Trophoblast cell (in vitro differentiated cells and primary cell): ENCODE results near the gene SLC35A3.
A peak's percentile ranks its signal among the peaks of the same experiment; 100 is the strongest.

Source experiments
- DNase-seq, 2 donors: peaks; one replicate each; pipeline ENCODE4 v3.0.0-alpha.2; 2016
- H2AFZ ChIP-seq: 2 replicates; pipeline ENCODE4 v1.6.1; 2013; ENCODE audit warnings: low read length, moderate library complexity, mild to moderate bottlenecking; ENCODE audit not compliant: insufficient read depth, poor library complexity
- H2AK5ac ChIP-seq: 2 replicates; pipeline ENCODE4 v1.6.1; 2013; ENCODE audit warnings: mild to moderate bottlenecking, low read length
- H2BK120ac ChIP-seq: 2 replicates; pipeline ENCODE4 v1.6.1; 2013; ENCODE audit warnings: low read length, mild to moderate bottlenecking, moderate library complexity; ENCODE audit not compliant: insufficient read depth, poor library complexity
- H2BK12ac ChIP-seq: 2 replicates; pipeline ENCODE4 v1.6.1; 2013; ENCODE audit warnings: mild to moderate bottlenecking, low read length, moderate library complexity
- H2BK5ac ChIP-seq: 2 replicates; pipeline ENCODE4 v1.6.1; 2013; ENCODE audit warnings: low read length, low read depth, moderate library complexity, mild to moderate bottlenecking; ENCODE audit not compliant: poor library complexity
- H3K14ac ChIP-seq: 2 replicates; pipeline ENCODE4 v1.6.1; 2013; ENCODE audit warnings: mild to moderate bottlenecking, low read length
- H3K18ac ChIP-seq: 2 replicates; pipeline ENCODE4 v1.6.1; 2013; ENCODE audit warnings: mild to moderate bottlenecking, low read length
- H3K23ac ChIP-seq: 2 replicates; pipeline ENCODE4 v1.6.1; 2013; ENCODE audit warnings: low read length
- H3K27ac ChIP-seq: 2 replicates; pipeline ENCODE4 v1.5.1; 2013; ENCODE audit warnings: low read depth, mild to moderate bottlenecking, inconsistent platforms, low read length, moderate library complexity
- H3K27me3 ChIP-seq: 2 replicates; pipeline ENCODE4 v1.6.1; 2013; ENCODE audit warnings: inconsistent platforms, mild to moderate bottlenecking, low read length, moderate library complexity; ENCODE audit not compliant: insufficient read depth
- H3K36me3 ChIP-seq, 2 experiments: 1 replicate in 1 of 2; 2 replicates in 1 of 2; pipeline ENCODE4 v1.6.1; 2013; ENCODE audit warnings: low read length in 2 of 2, mild to moderate bottlenecking in 2 of 2, moderate library complexity in 1 of 2; ENCODE audit not compliant: insufficient read depth in 2 of 2, control insufficient read depth in 1 of 2
- H3K4ac ChIP-seq: 2 replicates; pipeline ENCODE4 v1.6.1; 2013; ENCODE audit warnings: low read depth, mild to moderate bottlenecking, low read length, moderate library complexity
- H3K4me1 ChIP-seq, 2 experiments: 1 replicate in 1 of 2; 2 replicates in 1 of 2; pipeline ENCODE4 v1.6.1; 2013; ENCODE audit warnings: low read length in 2 of 2, mild to moderate bottlenecking in 2 of 2, moderate library complexity in 1 of 2; ENCODE audit not compliant: insufficient read depth in 2 of 2, control insufficient read depth in 1 of 2
- H3K4me2 ChIP-seq: 2 replicates; pipeline ENCODE4 v1.6.1; 2013; ENCODE audit warnings: inconsistent platforms, mild to moderate bottlenecking, low read length, moderate library complexity
- H3K4me3 ChIP-seq: 2 replicates; pipeline ENCODE4 v1.5.1; 2013; ENCODE audit warnings: mild to moderate bottlenecking, low read depth, low read length, inconsistent platforms
- H3K79me1 ChIP-seq: one replicate; pipeline ENCODE4 v1.6.1; 2013; ENCODE audit warnings: low read length
- H3K79me2 ChIP-seq: 2 replicates; pipeline ENCODE4 v1.6.1; 2013; ENCODE audit warnings: low read length, mild to moderate bottlenecking; ENCODE audit not compliant: control insufficient read depth, insufficient read depth, poor library complexity
- H3K9ac ChIP-seq: 2 replicates; pipeline ENCODE4 v1.6.1; 2013; ENCODE audit warnings: mild to moderate bottlenecking, low read length
- H3K9me3 ChIP-seq: 2 replicates; pipeline ENCODE4 v1.6.1; 2013; ENCODE audit warnings: low read depth, mild to moderate bottlenecking, control low read depth, inconsistent platforms, low read length; ENCODE audit not compliant: insufficient read depth
- H4K12ac ChIP-seq: 2 replicates; pipeline ENCODE4 v1.6.1; 2013; ENCODE audit warnings: low read depth, mild to moderate bottlenecking, low read length, moderate library complexity
- H4K8ac ChIP-seq: 2 replicates; pipeline ENCODE4 v1.6.1; 2013; ENCODE audit warnings: low read depth, mild to moderate bottlenecking, low read length, moderate library complexity
- H4K91ac ChIP-seq: one replicate; pipeline ENCODE4 v1.6.1; 2013; ENCODE audit warnings: low read depth, mild to moderate bottlenecking, low read length, moderate library complexity
- WGBS: extraction: QIAGEN DNeasy Blood & Tissue Kit; methylation state at CpG from one replicate; pipeline ENCODE4 v1.1.7; 2013; ENCODE audit warnings: missing lambda C conversion rate; ENCODE audit not compliant: insufficient read length, insufficient coverage; ENCODE audit errors: extremely low coverage; 5-methylcytosine and 5-hydroxymethylcytosine counted together

Gene SLC35A3

GRCh38 chr1:100050139-100050538 is 80.3 kb downstream of the SLC35A3 start:
- Histone ChIP-seq H3K23ac (no peak overlapping the region), H3K14ac (no peak overlapping the region), H3K9ac (no peak overlapping the region), H4K12ac (no peak overlapping the region), H3K36me3 (peaks cover 0 to 6% of the 10 kb centered on the region in 2 experiments), H2BK120ac (no peak overlapping the region), H3K4me3 (no peak overlapping the region), H2BK12ac (no peak overlapping the region), H3K9me3 (no peaks in the 10 kb centered on the region), H2AFZ (no peak overlapping the region), H2AK5ac (no peak overlapping the region), H3K4ac (peak overlapping the region; percentile 75), H4K8ac (no peak overlapping the region), H4K91ac (no peak overlapping the region), H3K27me3 (no peaks in the 10 kb centered on the region), H3K27ac (no peak overlapping the region), H3K4me2 (peak overlapping the region; percentile 23), H3K18ac (no peak overlapping the region), H3K79me2 (peaks cover 5% of the 10 kb centered on the region), H3K79me1 (no peaks in the 10 kb centered on the region), H3K4me1 (peaks cover 0 to 6% of the 10 kb centered on the region in 2 experiments), H2BK5ac (no peak overlapping the region)
- WGBS: no CpG with 5 or more reads among the region's 4 CpGs
- DNase-seq: no peak

GRCh38 chr1:100051401-100051800 is 81.6 kb downstream of the SLC35A3 start:
- no peak overlapping the region for H4K8ac ChIP-seq
- H3K79me2 ChIP-seq: peaks cover 2% of the 10 kb centered on the region
- WGBS: no CpG with 5 or more reads among the region's 4 CpGs
- no peak overlapping the region for H2AFZ ChIP-seq
- H3K9ac ChIP-seq: no peak overlapping the region
- no peak overlapping the region for H4K12ac ChIP-seq
- H3K27me3 ChIP-seq: no peaks in the 10 kb centered on the region
- H3K4me3 ChIP-seq: no peak overlapping the region
- H3K9me3 ChIP-seq: no peaks in the 10 kb centered on the region
- no peak overlapping the region for H3K14ac ChIP-seq
- H3K4me2 ChIP-seq: no peak overlapping the region
- no peak overlapping the region for H3K4ac ChIP-seq
- no peak overlapping the region for H3K27ac ChIP-seq
- peaks cover 0 to 4% of the 10 kb centered on the region in 2 experiments for H3K4me1 ChIP-seq
- no peak overlapping the region for H3K23ac ChIP-seq
- peak in 1 of 2 donors; percentile 28 for DNase-seq
- no peak overlapping the region for H2BK5ac ChIP-seq
- H2BK12ac ChIP-seq: no peak overlapping the region
- H3K79me1 ChIP-seq: no peaks in the 10 kb centered on the region
- H2BK120ac ChIP-seq: no peak overlapping the region
- no peak overlapping the region for H4K91ac ChIP-seq
- no peak overlapping the region for H2AK5ac ChIP-seq
- H3K18ac ChIP-seq: no peak overlapping the region
- H3K36me3 ChIP-seq: peaks cover 0 to 6% of the 10 kb centered on the region in 2 experiments

- Histone ChIP-seq H3K4me2 (no peak overlapping the region), H3K23ac (no peak overlapping the region), H2AK5ac (no peak overlapping the region), H3K4me3 (no peak overlapping the region), H3K4ac (no peak overlapping the region), H2BK5ac (no peak overlapping the region), H2BK120ac (no peak overlapping the region), H3K79me2 (peaks cover 2% of the 10 kb centered on the region), H3K18ac (no peak overlapping the region), H2BK12ac (no peak overlapping the region), H4K12ac (no peak overlapping the region), H2AFZ (no peak overlapping the region), H4K91ac (no peak overlapping the region), H3K4me1 (peaks cover 0 to 4% of the 10 kb centered on the region in 2 experiments), H3K9ac (no peak overlapping the region), H3K27me3 (no peaks in the 10 kb centered on the region), H4K8ac (no peak overlapping the region), H3K79me1 (no peaks in the 10 kb centered on the region), H3K9me3 (no peaks in the 10 kb centered on the region), H3K14ac (no peak overlapping the region), H3K27ac (no peak overlapping the region), H3K36me3 (peaks cover 0 to 6% of the 10 kb centered on the region in 2 experiments)
- no CpG with 5 or more reads among the region's 1 CpG for WGBS
- peak; percentile 59 to 82 for DNase-seq
Measured at GRCh38 chr1:100051893-100052292, 82.1 kb downstream of the SLC35A3 start.

- Histone ChIP-seq H3K14ac (no peak overlapping the region), H3K4me1 (peaks cover 0 to 4% of the 10 kb centered on the region in 2 experiments), H3K79me2 (peaks cover 2% of the 10 kb centered on the region), H2AK5ac (no peak overlapping the region), H3K9ac (no peak overlapping the region), H3K4ac (no peak overlapping the region), H2BK120ac (no peak overlapping the region), H3K18ac (no peak overlapping the region), H2AFZ (no peak overlapping the region), H2BK12ac (no peak overlapping the region), H4K91ac (no peak overlapping the region), H4K8ac (no peak overlapping the region), H2BK5ac (no peak overlapping the region), H3K4me2 (no peak overlapping the region), H3K23ac (no peak overlapping the region), H3K9me3 (no peaks in the 10 kb centered on the region), H3K79me1 (no peaks in the 10 kb centered on the region), H3K27ac (no peak overlapping the region), H4K12ac (no peak overlapping the region), H3K4me3 (no peak overlapping the region), H3K27me3 (no peaks in the 10 kb centered on the region), H3K36me3 (peaks cover 0 to 6% of the 10 kb centered on the region in 2 experiments)
- DNase-seq: no peak
Measured at GRCh38 chr1:100053119-100053518, 83.3 kb downstream of the SLC35A3 start.
